Activated CD4-positive, alpha-beta T cell treated with anti-CD3 and anti-CD28 coated beads, Interleukin-2, amount 50 U/mL, for 48 hours (primary cell): Measurements from ENCODE around the gene AMIGO1.

Source experiments
- DNase-seq, 2 experiments: peaks; one replicate each; pipeline ENCODE4 v3.0.0-alpha.2; 2020

The AMIGO1 gene

DNA sequence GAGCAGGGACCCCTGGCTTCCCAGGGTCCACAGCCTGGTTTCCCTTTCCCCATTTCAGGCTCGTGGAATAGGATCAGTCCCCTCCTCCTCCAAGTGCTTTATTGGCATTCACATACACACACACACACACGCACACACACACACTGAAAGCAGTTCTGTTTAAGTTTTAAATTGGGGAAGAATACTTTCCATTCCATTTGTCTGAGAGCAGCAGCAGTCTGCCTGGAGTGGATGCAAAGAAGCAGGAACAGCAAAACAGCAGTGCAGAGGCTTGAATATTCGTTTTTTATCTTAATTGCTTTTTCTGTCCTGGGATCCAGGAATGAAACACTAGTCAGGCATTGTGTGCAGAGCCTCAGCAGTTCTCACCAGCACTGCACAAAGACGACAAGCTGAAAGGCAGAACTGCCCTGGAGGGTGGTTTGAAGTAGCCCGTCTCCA is 8.6 kb downstream of the AMIGO1 start:
- no peak for DNase-seq

DNA sequence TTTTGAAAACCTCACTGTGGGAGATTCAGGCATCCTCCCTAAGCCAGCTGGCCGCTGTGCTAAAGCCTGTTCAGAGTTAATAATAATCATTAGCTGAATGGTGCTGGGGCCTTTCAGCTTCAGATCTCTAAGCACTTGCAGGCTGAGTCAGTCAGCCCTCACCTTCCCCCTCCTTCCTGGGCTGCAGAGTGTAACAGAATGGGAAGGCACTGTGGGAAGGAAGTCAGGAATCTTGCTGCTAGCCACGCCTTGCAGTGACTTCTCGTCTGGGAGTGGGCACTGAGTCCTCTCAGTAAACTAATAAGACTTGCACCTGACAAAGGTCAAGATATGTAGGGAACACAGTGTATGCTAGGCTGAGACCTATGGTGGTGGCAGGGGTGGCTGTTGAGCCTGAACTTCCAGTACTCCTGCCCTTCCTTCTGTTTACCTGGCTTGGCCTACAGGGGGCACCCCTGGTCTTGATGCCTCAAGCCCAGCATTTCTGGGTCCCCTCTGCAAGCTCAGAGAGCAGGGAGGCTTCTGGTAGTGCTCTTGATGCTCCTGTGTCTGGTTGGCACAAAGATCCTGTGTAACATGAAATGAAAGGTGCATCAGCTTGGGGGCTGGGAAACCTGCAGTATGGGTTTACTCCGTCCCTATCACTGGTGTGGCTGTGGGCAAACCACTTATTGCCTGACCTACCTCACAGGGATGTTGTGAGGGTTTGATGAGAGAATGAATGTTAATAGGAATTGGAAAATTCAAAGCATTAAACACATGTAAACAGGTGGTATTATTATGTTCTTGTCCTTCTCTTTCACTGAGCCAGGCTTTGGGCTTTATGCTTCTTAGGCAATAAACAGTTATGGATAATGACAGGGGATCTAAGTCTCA is 9.6 kb downstream of the AMIGO1 start:
- DNase-seq = peak; percentile 75 to 77

DNA sequence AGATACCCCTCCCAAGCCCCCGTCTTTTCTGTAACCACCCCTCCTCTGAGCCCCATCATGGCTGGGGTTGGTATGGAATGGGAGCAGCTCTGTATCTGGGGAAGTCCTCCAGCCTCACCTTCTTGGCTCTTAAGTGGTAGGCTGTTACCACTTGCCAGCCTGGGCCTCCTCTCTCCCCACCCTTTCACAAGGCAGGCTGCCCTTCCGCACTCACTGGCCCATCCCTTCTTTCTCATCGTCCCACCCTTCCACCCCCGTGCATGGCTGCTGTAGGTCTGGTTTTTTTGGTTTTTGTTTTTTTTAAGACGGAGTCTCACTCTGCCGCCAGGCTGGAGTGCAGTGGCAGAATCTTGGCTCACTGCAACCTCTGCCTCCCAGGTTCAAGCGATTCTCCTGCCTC is 10.4 kb downstream of the AMIGO1 start:
- DNase-seq = no peak

DNA sequence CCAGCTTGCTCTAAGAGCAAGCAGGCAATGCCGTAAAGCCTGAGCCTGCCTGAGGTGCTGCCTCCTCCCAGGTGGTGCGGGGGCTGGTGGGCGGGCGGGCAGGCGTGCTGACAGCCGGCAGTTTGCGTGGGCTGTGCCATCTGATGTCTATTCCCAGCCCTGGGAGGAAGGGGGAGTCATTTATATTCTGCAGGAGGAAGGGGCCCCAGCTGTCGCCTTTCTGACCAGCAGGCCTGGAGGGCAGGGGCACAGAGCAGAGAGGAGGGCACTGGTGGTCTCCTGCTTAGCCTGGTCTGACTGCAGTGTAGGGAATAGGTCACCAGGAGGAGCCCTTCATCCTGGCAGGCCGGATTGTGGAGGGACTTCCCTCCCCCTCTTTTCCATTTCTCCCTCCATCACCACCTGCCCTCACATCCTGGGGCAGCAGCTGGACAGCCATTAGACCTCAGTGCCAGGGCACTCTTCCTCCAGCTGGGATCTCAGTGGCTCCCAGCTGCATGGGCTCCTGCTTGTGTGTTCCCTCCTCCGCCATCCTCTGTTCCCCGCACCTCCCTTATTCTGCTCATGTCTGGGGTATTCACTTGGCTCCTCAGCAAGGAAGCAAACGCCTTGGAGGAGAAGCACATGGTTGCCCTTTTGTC is 11.2 kb downstream of the AMIGO1 start:
- peak; percentile 38 to 51 for DNase-seq

DNA sequence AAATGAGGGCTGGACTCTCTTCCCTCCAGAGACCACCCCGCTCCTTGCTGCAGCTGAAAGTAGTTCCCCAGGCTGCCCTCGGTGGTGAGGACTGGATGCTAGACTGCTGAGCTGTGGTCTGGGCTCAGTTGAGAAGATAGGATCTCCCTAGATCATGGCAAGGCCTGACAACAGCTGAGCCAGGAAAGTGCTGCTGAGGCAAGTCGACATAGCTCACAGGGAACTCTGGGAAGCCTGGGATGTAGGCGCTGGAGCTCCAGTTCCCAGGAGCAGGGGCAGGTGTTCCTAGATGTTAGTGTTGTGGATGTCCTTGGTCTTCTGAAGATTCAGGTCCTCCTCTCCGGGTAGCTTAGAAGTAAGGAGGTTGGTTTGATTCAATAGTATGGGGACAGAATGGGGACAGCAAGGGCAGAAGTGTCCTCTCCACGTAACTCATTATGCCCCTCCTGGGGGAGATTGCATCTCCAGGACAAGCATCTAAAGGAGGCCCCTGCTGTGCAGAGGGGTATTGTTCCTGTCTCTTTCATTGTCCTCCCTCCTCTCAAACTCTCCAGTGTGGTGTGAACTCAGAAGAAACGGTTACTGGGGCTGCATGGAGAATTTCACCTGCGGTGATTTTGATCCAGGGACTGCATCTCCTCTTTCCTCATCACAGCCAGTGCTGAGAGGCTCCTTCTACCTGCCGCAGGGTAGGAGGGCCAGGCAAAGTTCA is 11.9 kb downstream of the AMIGO1 start:
- DNase-seq = no peak

DNA sequence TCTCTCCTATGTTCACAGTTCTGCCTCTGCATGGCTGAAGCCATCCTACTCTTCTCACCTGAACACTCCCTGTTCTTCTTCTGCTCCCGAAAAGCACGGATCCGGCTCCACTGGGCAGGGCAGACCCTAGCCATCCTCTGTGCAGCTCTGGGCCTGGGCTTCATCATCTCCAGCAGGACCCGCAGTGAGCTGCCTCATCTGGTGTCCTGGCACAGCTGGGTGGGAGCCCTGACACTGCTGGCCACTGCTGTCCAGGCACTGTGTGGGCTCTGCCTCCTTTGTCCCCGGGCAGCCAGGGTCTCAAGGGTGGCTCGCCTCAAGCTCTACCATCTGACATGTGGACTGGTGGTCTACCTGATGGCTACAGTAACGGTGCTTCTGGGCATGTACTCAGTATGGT is 13.8 kb downstream of the AMIGO1 start:
- DNase-seq = no peak

DNA sequence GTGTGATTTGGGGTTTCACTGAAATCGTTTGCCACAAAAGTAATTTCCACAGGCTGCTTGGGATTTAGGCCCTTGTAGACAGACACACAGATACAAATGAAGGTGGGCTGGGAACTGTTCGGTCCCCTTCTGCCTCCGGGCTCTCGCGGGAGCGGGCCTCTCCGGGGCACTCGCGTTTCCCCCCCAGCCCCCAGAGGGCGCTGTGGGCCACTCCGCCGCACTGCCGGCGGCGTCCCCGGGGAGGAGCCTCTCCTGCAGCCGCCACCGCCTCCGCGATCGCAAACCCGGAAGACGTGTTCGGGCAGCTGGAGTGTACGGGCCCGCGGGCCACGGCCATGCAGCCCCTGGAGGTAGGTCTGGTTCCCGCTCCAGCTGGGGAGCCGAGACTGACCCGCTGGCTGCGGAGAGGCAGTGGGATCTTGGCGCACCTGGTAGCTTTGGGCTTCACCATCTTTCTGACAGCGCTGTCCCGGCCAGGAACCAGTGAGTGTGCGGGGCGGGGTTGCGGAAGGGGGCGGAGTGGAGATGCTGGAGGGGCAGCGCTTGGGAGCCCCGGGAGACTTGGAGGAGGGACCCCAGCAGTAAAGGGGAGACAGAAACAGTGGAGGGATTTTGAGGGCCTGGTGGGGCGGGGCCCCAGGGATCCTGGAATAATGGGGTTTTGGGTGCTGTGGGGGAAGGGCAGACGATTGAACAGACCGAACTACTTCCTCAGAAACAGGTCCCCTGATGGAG is 15.6 kb downstream of the AMIGO1 start, which contains the start of gene CYB561D1:
CYB561D1 (plus strand) TSS at position 290 of the 735 bp plus-strand sequence; CDS start at position 336, 46 bp downstream.
- DNase-seq = peak; percentile 88 to 92

DNA sequence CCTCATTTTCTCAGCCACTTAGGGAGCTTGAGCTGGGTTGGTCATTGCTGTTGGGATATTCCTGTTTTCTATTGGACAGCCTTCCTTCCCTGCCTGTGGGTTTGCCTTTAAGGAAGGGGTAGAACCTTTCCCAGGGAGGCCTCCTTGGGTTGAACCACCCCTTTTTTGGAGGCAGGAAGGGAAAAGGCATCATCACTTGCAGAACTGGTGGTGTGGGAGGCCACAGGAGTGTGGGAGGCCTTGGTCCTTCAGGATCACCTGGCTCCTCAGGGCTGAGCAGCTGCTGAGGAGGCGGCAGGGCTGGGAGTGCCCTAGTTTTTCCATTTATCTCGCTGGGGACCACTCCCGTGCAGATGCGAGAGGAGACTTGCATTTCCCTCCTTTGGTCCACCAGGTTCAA is 16.3 kb downstream of the AMIGO1 start:
- DNase-seq = no peak

DNA sequence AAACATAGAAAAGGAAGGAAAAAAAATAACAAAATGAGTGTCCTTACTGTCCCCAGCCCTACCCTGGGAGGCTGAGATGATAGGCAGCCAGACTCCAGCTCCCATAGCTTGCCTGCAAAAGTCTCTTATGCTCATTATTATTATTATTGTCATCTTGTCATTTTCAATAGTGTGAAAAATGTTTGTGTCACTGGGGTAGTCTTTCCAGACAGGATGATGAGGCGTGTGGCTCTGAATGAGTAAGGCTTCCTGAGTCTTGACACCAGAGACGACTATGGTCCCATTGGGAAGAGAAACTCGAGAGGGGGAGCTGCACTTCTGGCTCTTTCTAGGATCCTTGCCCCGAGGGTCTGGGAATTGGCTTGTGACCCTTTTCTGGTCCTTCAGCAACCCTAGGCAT is 16.7 kb downstream of the AMIGO1 start:
- no peak for DNase-seq

DNA sequence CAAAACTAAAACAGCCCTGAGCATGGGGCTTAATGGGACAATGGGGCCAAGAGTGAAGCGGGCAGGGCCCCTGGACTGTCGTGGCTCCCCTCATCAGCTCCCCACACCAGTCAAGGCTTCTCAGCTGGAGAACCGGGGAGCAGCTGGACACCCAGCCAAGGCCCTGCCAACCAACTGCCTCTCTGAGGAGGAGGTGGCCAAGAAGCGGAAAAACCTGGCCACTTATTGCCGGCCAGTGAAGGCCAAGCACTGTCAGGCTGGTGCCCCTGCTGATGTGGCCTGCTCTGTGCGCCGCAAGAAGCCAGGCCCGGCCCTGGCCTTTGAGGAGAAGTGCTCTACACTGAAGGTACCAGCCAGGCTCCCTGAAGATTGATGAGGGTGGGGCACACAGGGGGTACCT is 18.2 kb downstream of the AMIGO1 start:
- no peak for DNase-seq

DNA sequence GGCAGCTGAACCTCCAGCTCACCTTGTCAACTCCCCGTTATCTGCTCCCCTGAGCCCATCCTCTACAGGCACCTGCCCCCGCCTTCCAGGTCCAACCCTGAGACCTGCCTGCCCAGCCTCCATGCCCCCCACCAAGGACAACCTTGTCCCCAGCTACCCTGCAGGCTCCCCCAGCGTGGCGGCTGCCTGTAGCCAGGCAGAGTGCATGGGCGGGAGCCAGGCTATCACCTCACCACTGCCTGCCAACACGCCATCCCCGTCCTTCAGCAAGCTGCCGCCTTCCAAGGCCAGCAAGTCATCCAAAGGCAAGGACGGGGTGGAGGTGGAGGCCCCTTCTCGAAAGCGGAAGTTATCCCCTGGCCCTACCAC is 18.6 kb downstream of the AMIGO1 start:
- DNase-seq = no peak

DNA sequence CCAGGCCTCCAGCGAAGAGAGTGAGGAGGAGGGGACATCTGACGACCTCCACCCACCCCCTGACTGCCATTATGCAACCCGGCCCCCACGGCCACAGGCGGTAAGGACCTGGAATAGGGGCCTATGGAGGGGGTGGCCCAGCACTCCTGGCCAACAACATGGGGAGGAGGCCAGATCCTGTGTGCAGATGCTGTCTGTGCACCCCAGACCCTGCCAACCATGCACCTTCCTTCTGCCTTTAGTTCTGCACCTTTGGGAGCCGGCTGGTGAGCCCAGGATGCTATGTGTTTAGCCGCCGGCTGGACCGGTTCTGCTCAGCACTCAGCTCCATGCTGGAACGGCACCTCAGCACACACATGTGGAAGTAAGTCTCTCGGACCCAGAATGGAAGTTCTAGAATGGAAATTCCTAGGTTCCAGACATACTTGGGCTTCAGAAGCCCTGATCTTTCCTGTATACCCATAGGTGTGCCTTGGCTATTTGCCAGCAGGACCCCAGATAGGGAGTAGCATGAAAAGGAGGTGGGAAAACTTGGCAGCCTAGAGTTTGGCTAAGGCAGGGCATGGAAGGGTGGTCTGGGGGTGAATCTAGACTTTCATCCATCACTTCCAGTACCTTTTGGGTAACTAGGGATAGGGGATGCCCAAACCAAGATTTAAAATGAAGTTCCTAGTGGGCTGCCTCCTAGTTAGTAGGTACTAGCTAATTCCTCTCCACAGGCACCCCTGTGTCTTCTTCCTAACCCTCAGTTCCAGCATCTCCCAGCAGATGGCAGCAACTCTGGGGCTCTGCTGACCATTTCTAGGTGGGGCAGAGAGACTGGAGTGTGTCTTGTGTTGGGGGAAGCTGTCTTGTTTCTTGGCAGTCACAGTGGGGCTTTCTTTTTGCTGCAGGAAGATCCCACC is 19.2 kb downstream of the AMIGO1 start:
- peak; percentile 74 to 79 for DNase-seq

DNA sequence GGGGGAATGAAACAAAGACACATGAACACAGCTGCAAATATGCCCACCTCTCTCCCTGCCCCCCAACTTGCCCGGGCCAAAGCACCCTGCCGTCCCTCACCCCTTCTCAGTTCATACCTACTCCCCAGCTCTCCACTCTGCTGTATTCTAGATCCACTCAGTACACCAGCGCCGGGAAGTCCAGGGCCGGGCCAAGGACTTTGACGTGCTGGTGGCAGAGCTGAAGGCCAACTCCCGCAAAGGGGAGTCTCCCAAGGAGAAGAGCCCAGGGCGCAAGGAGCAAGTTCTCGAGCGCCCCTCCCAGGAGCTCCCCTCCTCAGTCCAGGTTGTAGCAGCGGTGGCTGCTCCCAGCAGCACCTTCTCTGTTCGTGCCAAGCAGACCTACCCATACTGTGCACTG is 20.8 kb downstream of the AMIGO1 start:
- DNase-seq = no peak

DNA sequence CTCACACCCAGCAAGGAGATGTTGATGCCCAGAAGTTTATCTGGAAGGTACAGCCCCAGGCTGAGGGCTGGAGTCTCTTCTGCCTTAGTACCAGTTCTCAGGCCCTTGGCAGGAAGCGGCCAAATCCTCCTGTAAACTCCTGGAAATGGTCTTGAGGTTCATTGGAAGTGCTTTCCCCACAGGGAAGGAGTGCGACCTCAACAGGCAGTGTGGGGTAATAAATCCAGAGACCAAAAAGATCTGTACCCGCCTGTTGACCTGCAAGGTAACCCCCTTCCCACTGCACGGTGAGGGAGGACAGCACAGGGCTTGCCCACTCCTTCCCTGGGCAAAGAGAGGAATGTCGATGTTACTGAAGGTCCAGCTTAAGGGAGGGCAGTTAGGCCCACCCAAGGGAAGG is 21.3 kb downstream of the AMIGO1 start:
- no peak for DNase-seq

DNA sequence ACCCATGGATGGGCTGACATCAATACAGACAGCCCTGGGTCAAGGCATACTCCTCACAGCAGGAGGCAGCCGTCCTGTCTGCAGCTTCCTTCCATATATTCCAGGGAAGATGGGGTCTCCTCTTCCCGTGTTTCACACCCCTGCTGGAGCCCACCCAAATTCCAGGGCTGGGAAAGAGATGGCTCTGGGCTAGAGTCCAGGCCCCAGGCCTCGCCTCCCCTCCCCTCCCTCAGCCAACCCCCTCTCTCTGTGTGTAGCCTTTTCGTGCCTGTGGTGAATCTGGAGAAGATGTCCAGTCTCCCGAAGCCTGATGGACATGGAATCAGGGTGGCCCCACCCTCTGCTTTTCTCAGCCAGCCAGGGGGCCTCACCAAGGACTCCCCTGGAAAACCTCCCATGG is 22.3 kb downstream of the AMIGO1 start:
- no peak for DNase-seq

DNA sequence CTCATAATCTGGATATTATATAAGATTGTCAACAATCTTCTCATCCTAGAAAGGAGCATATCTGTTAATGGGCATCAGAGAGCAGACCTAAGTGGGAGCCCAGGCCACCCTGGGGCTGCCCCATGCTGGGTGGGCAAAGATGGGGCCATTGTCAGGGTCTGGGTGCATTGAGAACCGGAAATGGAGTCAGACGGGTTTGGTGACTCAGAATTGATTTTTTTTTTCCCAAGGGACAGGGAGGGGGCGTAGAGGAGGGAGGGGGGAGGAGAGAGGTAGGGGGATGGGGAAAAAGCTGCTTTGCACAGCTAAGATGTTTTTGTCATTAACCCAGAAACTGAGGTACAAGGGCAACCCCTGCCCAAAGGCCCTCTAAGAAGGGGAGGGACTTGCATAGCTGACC is 24.5 kb downstream of the AMIGO1 start:
- no peak for DNase-seq

DNA sequence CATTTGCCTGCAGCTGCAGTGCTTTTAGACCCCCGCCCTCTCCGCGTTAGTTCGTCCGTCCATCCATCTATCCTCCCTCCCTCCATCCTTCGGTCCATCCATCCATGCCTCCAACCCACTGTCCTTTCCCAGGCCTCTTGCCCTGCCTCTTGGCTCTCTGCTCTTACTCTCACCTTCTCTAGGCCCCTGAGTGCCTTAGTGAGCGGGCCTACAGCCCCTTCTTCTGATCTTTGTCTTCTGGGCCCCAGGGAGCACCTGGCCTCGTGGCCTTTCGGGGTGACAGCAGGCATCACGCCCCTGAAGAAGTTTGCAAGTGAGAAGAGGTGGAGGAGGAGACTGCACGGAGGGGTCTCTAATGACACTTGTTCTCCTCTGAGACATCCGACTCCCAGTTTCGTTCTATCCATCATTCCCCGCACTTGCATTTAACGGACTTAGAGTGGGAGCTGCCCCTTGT is 25.0 kb downstream of the AMIGO1 start:
- peak in 1 of 2 experiments; percentile 30 for DNase-seq

DNA sequence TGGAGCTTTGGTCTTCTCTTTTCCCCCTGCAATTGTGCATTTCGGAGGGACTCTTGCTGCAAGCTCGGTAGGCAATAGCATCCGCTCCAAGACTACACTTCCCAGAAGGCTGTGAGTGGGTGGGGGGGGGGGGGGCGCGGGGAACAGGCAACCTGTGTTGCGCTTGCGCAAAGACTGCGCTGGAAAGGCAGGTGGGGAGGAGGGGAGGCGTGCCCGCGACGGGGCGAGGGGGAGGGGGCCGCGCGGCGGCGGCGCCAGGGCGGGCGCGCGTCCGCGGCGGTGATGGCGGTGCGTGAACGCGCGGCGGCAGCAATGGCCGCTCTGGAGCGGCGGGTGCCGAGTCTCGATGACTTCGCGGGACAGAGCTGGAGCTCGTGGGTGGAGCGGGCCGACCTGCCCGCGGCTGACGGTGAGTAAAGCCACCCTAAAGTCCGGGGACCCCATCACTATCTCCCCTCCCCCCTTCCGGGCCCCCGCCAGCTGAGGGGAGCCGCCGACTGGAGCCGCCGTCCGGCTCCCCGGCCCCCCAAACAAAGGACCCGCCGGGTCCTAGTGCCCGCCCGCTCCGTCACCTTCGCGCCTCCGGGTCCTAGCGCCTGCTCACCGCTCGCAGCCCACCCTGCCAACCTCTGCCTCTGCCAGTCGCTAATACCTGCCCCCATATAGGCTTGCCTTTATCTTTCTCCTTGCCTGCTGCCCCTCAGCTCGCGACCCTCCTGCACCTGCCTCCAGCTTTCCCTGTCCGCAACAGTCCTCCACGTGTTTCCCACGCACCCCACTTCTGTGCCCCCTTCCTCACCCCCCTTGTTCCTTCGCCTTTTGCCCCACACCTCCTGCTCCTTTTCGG is 25.6 kb downstream of the AMIGO1 start, which contains the start of gene ATXN7L2:
ATXN7L2 (plus strand) TSS at position 234 of the 847 bp plus-strand sequence; CDS start at position 283, 49 bp downstream.
- peak; percentile 88 to 89 for DNase-seq

DNA sequence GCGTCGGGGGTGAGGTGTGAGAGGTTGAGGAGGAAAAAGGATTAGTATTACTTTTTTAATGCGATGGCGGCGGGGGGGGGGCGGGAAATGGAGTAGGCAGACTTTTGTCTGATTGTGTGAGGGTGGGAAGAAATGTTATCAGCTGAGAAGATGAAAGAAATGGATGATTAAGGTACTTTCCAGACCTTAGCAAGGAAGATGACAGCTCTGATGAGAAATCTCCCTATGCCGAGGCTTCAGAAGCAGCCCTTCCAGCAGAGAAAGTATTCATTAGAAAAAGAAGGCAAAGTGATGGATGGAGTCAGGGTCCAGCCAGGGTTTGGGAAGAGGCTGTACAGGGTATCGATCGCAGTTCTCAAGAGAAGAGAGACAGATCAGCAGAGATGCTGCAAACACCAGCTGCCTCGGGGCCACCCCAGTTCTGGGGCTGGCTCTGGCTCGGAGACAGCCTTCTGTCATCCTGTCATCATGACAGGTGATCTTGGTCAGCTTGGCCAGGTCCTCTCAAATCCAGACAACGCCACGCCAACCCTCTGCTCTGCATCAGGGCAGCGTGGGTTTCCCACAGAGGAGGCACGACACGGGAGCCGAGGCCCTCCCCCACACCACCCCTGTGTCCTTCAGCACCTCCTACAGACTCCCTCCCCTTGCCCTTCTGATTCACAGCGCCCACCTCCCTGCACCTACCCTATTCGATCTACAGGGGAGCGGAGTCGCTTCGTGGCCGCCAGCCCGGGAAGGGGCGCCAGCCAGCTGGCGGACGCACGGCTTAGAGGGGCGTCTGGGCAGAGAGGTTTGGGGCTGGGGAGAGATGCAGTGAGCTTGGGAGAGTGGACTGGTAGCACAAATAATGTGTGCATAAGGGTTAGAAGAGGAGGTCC is 26.5 kb downstream of the AMIGO1 start:
- DNase-seq = peak in 1 of 2 experiments; percentile 44
